Keratinocyte (primary cell): ENCODE measurements around the gene EEF1G. TPM values are rescaled to one million over a fixed set of nuclear protein-coding genes. Genes with fewer than 3 reads are reported as not detected.

Source experiments
- DNase-seq: peaks from one replicate; pipeline ENCODE4 v3.0.0-alpha.2; 2011; ENCODE audit warnings: low read depth, missing footprints, low spot score
- FAIRE-seq: peaks from 2 replicates; lab custom pipeline; 2011; peaks lifted over from hg19 to GRCh38; lab: Jason Lieb, UNC
- H2AFZ ChIP-seq: 2 replicates; pipeline ENCODE4 v1.6.0; 2012; ENCODE audit warnings: low read length, control low read depth, inconsistent platforms; ENCODE audit not compliant: control insufficient read depth
- H3K27ac ChIP-seq: 2 replicates; pipeline ENCODE4 v1.5.1; 2011; ENCODE audit warnings: low read length; ENCODE audit not compliant: control insufficient read depth, insufficient read depth
- H3K27me3 ChIP-seq: 3 replicates; pipeline ENCODE4 v1.6.0; 2011; ENCODE audit warnings: low read length; ENCODE audit not compliant: control insufficient read depth, insufficient read depth; ENCODE audit errors: extremely low read depth
- H3K36me3 ChIP-seq, 2 experiments: 2 replicates in 1 of 2; 3 replicates in 1 of 2; pipeline ENCODE4 v1.5.1; 2011; ENCODE audit warnings: low read length in 2 of 2, mild to moderate bottlenecking in 1 of 2; ENCODE audit not compliant: control insufficient read depth in 2 of 2, insufficient read depth in 2 of 2; ENCODE audit errors: extremely low read depth in 1 of 2
- H3K4me1 ChIP-seq: 3 replicates; pipeline ENCODE4 v1.5.1; 2011; ENCODE audit warnings: low read length; ENCODE audit not compliant: control insufficient read depth, insufficient read depth; ENCODE audit errors: extremely low read depth
- H3K4me2 ChIP-seq: 3 replicates; pipeline ENCODE4 v1.6.0; 2011; ENCODE audit warnings: low read depth, low read length; ENCODE audit not compliant: control insufficient read depth, insufficient read depth; ENCODE audit errors: extremely low read depth
- H3K4me3 ChIP-seq, 3 experiments: fragments of 200-600 bp in 1 of 3; sonication (generic) in 1 of 3; 2 replicates in 2 of 3; 3 replicates in 1 of 3; pipeline ENCODE4 v1.5.1; 2011 to 2016; ENCODE audit warnings: low read length in 3 of 3, mild to moderate bottlenecking in 3 of 3, control low read depth in 2 of 3, inconsistent platforms in 1 of 3, low read depth in 1 of 3, mixed read lengths in 1 of 3, mixed run types in 1 of 3, moderate library complexity in 1 of 3; ENCODE audit not compliant: control insufficient read depth in 2 of 3, insufficient read depth in 2 of 3; ENCODE audit errors: extremely low read depth in 1 of 3
- H3K79me2 ChIP-seq: 2 replicates; pipeline ENCODE4 v1.6.0; 2012; ENCODE audit warnings: low read length; ENCODE audit not compliant: control insufficient read depth, insufficient read depth
- H3K9ac ChIP-seq: 3 replicates; pipeline ENCODE4 v1.6.0; 2011; ENCODE audit warnings: low read length; ENCODE audit not compliant: control insufficient read depth, insufficient read depth; ENCODE audit errors: extremely low read depth
- H3K9me1 ChIP-seq: 3 replicates; pipeline ENCODE4 v1.6.0; 2011; ENCODE audit warnings: low read length; ENCODE audit not compliant: control insufficient read depth, insufficient read depth; ENCODE audit errors: extremely low read depth
- H3K9me3 ChIP-seq: 2 replicates; pipeline ENCODE4 v1.5.1; 2012; ENCODE audit warnings: low read depth, low read length; ENCODE audit not compliant: control insufficient read depth
- H4K20me1 ChIP-seq: 3 replicates; pipeline ENCODE4 v1.6.0; 2011; ENCODE audit warnings: low read length; ENCODE audit not compliant: control insufficient read depth, insufficient read depth; ENCODE audit errors: extremely low read depth
- CTCF ChIP-seq, 3 experiments: IDR thresholded peaks in 1 of 3; conservative IDR thresholded peaks in 1 of 3; optimal IDR thresholded peaks in 1 of 3; 2 replicates in 2 of 3; 3 replicates in 1 of 3; pipeline versions ENCODE3 to v1.5.1; 2011; ENCODE audit warnings: low read length in 3 of 3, mild to moderate bottlenecking in 3 of 3, moderate library complexity in 2 of 3, control low read depth in 1 of 3, inconsistent platforms in 1 of 3; ENCODE audit not compliant: insufficient read depth in 2 of 3; ENCODE audit errors: extremely low read depth in 1 of 3
- EZH2 ChIP-seq: IDR thresholded peaks from one replicate; pipeline ENCODE4 v1.6.1; 2012; ENCODE audit warnings: inconsistent platforms, mild to moderate bottlenecking, low read length, moderate library complexity
- dilution Hi-C: fragments of 300-500 bp; cut with MboI; formaldehyde crosslinking; loops from one replicate; pipeline ENCODE4 v1.7.0; 2020; ENCODE audit warnings: low sequenced_read_pairs; ENCODE audit not compliant: extremely low pct_ligation_motif_present
- polyA plus RNA-seq, 5 experiments: library from polyadenylated mRNA; depleted of rRNA in 3 of 5; stranded (reverse) in 3 of 5; stranded (forward) in 1 of 5; unstranded in 1 of 5; fragments of >200 nt; gene quantifications; 1 replicate in 1 of 5; 2 replicates in 3 of 5; 3 replicates in 1 of 5; pipeline versions ENCODE4 v1.2.1 to v1.2.3, GENCODE V29; 2011 to 2012; ENCODE audit warnings: missing spikeins in 2 of 5, low read depth in 1 of 5, low replicate concordance in 1 of 5

EEF1G gene
- polyA plus RNA-seq, 1 donor (not counting 4 experiments of a cell fraction or from before 2014, with no cell fraction given): 1,735 TPM

- no peak overlapping the region for H3K27ac ChIP-seq
- dilution Hi-C loops: no loop called here
- no peaks in the 10 kb centered on the region for H4K20me1 ChIP-seq
- H2AFZ ChIP-seq: no peak overlapping the region
- H3K4me3 ChIP-seq: no peak overlapping the region
- no peak for DNase-seq
- H3K9me3 ChIP-seq: no peaks in the 10 kb centered on the region
- no peak for TF ChIP-seq CTCF (optimal IDR thresholded peaks at IDR 0.05 in 1 of 3, IDR thresholded peaks at IDR 0.05 in 1 of 3, conservative IDR thresholded peaks at IDR 0.05 in 1 of 3; ENCODE audit: extremely low read depth in 1 of 3, insufficient read depth in 2 of 3, low read length in 3 of 3)
- TF ChIP-seq EZH2: no peak
- H3K9me1 ChIP-seq: no peaks in the 10 kb centered on the region
- H3K79me2 ChIP-seq: peaks cover 10% of the 10 kb centered on the region
- no peak overlapping the region for H3K9ac ChIP-seq
- peaks cover 13 to 14% of the 10 kb centered on the region in 2 experiments for H3K36me3 ChIP-seq
- no peak for FAIRE-seq
- H3K4me1 ChIP-seq: peaks cover 3% of the 10 kb centered on the region
- no peaks in the 10 kb centered on the region for H3K27me3 ChIP-seq
- H3K4me2 ChIP-seq: no peak overlapping the region
Observed at GRCh38 chr11:62605467-62605866, 31.8 kb upstream of the EEF1G start.

- H2AFZ ChIP-seq: no peak overlapping the region
- H3K9me1 ChIP-seq: no peaks in the 10 kb centered on the region
- peaks cover 16% of the 10 kb centered on the region for H3K79me2 ChIP-seq
- no peaks in the 10 kb centered on the region for H3K9me3 ChIP-seq
- H3K4me2 ChIP-seq: no peak overlapping the region
- DNase-seq (no peak), FAIRE-seq (no peak)
- H3K27ac ChIP-seq: no peak overlapping the region
- dilution Hi-C loops: no loop called here
- peaks cover 12 to 14% of the 10 kb centered on the region in 2 experiments for H3K36me3 ChIP-seq
- no peaks in the 10 kb centered on the region for H4K20me1 ChIP-seq
- H3K4me1 ChIP-seq: peaks cover 5% of the 10 kb centered on the region
- H3K27me3 ChIP-seq: no peaks in the 10 kb centered on the region
- TF ChIP-seq EZH2: no peak
- no peak overlapping the region for H3K4me3 ChIP-seq
- no peak overlapping the region for H3K9ac ChIP-seq
Observed at GRCh38 chr11:62604460-62605120, 30.9 kb upstream of the EEF1G start.
